ENCODE data around the gene CHAD. TPM values are rescaled to one million over a fixed set of nuclear protein-coding genes. Genes with fewer than 3 reads are reported as not detected.
A peak's percentile ranks its signal among the peaks of the same experiment; 100 is the strongest.

CHAD gene
- total and polyA plus RNA-seq, 2 of the 4 experiments (the other 2 are of a cell fraction), result 0.03 TPM; not detected in 1

DNA sequence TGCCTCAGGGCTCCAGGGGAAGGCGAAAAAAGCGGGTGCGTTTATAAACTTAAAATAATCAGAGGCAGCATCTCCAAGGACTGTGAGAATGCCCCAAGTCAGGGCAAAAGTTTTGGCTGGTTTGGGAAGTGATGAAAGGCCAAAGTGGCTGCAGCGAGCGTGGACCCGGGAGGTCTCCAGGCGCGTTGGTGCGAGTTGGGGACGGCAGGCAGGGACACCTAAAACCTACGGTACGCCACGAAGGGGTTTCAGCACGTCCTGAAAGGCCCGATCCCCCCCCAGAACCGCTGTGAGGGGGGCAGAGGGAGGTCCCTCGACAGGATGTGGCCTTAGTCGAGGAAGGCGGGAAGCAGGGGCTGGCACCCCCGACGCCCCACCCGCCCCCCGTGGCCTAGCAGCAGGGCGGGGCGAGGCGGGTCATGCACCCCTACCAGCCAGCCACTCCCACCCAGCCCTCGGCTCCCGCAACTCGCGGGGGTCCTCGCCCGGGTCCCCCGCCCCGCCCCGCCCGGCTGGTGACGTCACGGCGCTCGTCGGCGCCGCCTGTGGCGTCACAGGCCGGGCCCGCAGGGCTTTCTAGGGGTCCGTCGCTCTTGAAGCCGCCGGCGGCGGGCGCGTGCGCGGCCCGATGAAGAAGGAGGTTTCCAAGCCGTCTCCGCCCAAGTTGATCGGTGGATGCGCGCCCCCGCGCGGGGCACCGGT lies 39.3 kb upstream of the CHAD start, which contains the start of gene MYCBPAP:
Gene MYCBPAP, plus strand, starts transcription at position 569 of the 702 bp plus-strand sequence. CDS start 236 bp downstream, outside the sequence.
- Histone ChIP-seq H4K8ac (ENCODE audit: low read depth in 2 of 2, low read length in 2 of 2) (peak within 1 kb of the TSS; percentile 97 to 98), H2AK9ac (replicated peaks; ENCODE audit: low read depth, low read length, poor library complexity) (peak within 1 kb of the TSS; percentile 69), H3K23ac (ENCODE audit: low read depth, low read length) (peak within 1 kb of the TSS; percentile 56), H2BK5ac (ENCODE audit: low read depth, low read length, poor library complexity, severe bottlenecking) (no peak within 1 kb of the TSS), H3K56ac (ENCODE audit: extremely low read depth, insufficient read depth, low read length) (peak within 1 kb of the TSS; percentile 17; the same call in 1 of the 2 replicates), H3K4me2 (ENCODE audit: low read depth, low read length) (peak within 1 kb of the TSS; percentile 62), H2BK15ac (ENCODE audit: low read depth, low read length) (no peak within 1 kb of the TSS), H3K4ac (ENCODE audit: low read depth, low read length) (peak within 1 kb of the TSS; percentile 89), H3K4me1 (ENCODE audit: control insufficient read depth, insufficient read depth, low read length) (peaks cover 4% of the 10 kb centered on the region), H2AK5ac (ENCODE audit: low read depth, low read length) (peak within 1 kb of the TSS; percentile 67; the same call in 1 of the 2 replicates), H3K14ac (replicated peaks; ENCODE audit: low read depth, low read length) (peak within 1 kb of the TSS; percentile 91), H4K5ac (ENCODE audit: low read depth, low read length) (peak within 1 kb of the TSS; percentile 90), H3K9me1 (ENCODE audit: insufficient read depth, low read length) (peaks cover 16% of the 10 kb centered on the region), H4K20me1 (ENCODE audit: insufficient read depth, low read length) (no peaks in the 10 kb centered on the region), H3K18ac (ENCODE audit: low read depth, low read length) (no peak within 1 kb of the TSS; the same call in 1 of the 2 replicates), H2AFZ (replicated peaks; ENCODE audit: low read length, poor library complexity) (peak within 1 kb of the TSS; percentile 96), H3K4me3 (ENCODE audit: insufficient read depth, low read depth, low read length) (peak within 1 kb of the TSS; percentile 43), H2BK20ac (ENCODE audit: low read depth, low read length) (no peak within 1 kb of the TSS), H3K9ac (ENCODE audit: low read depth, low read length) (peak within 1 kb of the TSS; percentile 53), H3K27me3 (ENCODE audit: control insufficient read depth, insufficient read depth, low read length) (no peaks in the 10 kb centered on the region; the same call in 1 of the 2 replicates), H3K36me3 (ENCODE audit: control insufficient read depth, insufficient read depth, low read length) (no peaks in the 10 kb centered on the region), H3K79me1 (ENCODE audit: low read depth in 1 of 2, low read length in 2 of 2) (peaks cover 0 to 3% of the 10 kb centered on the region in 2 experiments; a peak in 1 of 4 replicates), H3K27ac (ENCODE audit: insufficient read depth, low read length) (peak within 1 kb of the TSS; percentile 6), H3K9me3 (ENCODE audit: control insufficient read depth, insufficient read depth, low read length) (no peaks in the 10 kb centered on the region), H4K91ac (ENCODE audit: insufficient read depth, low read depth, low read length) (peak within 1 kb of the TSS; percentile 76), H2BK120ac (ENCODE audit: low read depth, low read length) (peak within 1 kb of the TSS; percentile 33)
- ChIA-PET POLR2A (ENCODE audit: unreplicated experiment) (no interaction called here), CTCF (no interaction called here)
- WGBS, 2 experiments (ENCODE audit: extremely low coverage in 2 of 2, insufficient read length in 1 of 2), result 8% methylated on average over 31 of the region's 66 CpGs; no CpG with 5 or more reads in 1 of the 2 experiments
- TF ChIP-seq MXI1 (IDR thresholded peaks at IDR 0.05; ENCODE audit: borderline replicate concordance, low read depth, low read length), result no peak
- no peak for TF ChIP-seq CEBPB (IDR thresholded peaks at IDR 0.05; ENCODE audit: low read depth, low read length)
- TF ChIP-seq SMC3 (IDR thresholded peaks at IDR 0.05; ENCODE audit: low read depth, low read length), result no peak
- no peak for TF ChIP-seq BHLHE40 (IDR thresholded peaks at IDR 0.05; ENCODE audit: low read depth, low read length)
- no peak for TF ChIP-seq CHD1 (IDR thresholded peaks at IDR 0.05; ENCODE audit: low read depth, low read length)
- no peak for TF ChIP-seq RAD21 (IDR thresholded peaks at IDR 0.05; ENCODE audit: low read length)
- TF ChIP-seq, protein P1, sequence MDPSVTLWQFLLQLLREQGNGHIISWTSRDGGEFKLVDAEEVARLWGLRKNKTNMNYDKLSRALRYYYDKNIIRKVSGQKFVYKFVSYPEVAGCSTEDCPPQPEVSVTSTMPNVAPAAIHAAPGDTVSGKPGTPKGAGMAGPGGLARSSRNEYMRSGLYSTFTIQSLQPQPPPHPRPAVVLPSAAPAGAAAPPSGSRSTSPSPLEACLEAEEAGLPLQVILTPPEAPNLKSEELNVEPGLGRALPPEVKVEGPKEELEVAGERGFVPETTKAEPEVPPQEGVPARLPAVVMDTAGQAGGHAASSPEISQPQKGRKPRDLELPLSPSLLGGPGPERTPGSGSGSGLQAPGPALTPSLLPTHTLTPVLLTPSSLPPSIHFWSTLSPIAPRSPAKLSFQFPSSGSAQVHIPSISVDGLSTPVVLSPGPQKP (IDR thresholded peaks at IDR 0.05; ENCODE audit: borderline replicate concordance, low read depth, low read length), result no peak
- TF ChIP-seq, protein P2, sequence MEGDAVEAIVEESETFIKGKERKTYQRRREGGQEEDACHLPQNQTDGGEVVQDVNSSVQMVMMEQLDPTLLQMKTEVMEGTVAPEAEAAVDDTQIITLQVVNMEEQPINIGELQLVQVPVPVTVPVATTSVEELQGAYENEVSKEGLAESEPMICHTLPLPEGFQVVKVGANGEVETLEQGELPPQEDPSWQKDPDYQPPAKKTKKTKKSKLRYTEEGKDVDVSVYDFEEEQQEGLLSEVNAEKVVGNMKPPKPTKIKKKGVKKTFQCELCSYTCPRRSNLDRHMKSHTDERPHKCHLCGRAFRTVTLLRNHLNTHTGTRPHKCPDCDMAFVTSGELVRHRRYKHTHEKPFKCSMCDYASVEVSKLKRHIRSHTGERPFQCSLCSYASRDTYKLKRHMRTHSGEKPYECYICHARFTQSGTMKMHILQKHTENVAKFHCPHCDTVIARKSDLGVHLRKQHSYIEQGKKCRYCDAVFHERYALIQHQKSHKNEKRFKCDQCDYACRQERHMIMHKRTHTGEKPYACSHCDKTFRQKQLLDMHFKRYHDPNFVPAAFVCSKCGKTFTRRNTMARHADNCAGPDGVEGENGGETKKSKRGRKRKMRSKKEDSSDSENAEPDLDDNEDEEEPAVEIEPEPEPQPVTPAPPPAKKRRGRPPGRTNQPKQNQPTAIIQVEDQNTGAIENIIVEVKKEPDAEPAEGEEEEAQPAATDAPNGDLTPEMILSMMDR (conservative IDR thresholded peaks at IDR 0.05; ENCODE audit: low read depth, low read length), result 0 out of 2 replicates have a peak, but pooled peaks have one; percentile 9
- no peak for TF ChIP-seq RCOR1 (IDR thresholded peaks at IDR 0.05; ENCODE audit: insufficient replicate concordance, low read length)
- peak; percentile 22; the same call in 1 of the 2 replicates for TF ChIP-seq MAZ (IDR thresholded peaks at IDR 0.05; ENCODE audit: borderline replicate concordance, low read depth, low read length)
- TF ChIP-seq FOS (IDR thresholded peaks at IDR 0.05; ENCODE audit: low read depth, low read length), result no peak
- TF ChIP-seq RFX5 (IDR thresholded peaks at IDR 0.05; ENCODE audit: low read depth, low read length), result no peak
- TF ChIP-seq, protein P3, sequence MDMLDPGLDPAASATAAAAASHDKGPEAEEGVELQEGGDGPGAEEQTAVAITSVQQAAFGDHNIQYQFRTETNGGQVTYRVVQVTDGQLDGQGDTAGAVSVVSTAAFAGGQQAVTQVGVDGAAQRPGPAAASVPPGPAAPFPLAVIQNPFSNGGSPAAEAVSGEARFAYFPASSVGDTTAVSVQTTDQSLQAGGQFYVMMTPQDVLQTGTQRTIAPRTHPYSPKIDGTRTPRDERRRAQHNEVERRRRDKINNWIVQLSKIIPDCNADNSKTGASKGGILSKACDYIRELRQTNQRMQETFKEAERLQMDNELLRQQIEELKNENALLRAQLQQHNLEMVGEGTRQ (IDR thresholded peaks at IDR 0.05; ENCODE audit: low read depth, low read length), result no peak
- TF ChIP-seq NFE2L2 (IDR thresholded peaks at IDR 0.05; ENCODE audit: low read depth, low read length), result no peak
- in situ Hi-C loops (cut with MboI; ENCODE audit: low sequenced_read_pairs) (no loop called here), dilution Hi-C loops (cut with HindIII; ENCODE audit: low sequenced_read_pairs, unreplicated experiment) (no loop called here), intact Hi-C loops (cut with micrococcal nuclease) (no loop called here)
- ATAC-seq (ENCODE audit: low read depth) (peak; percentile 85), DNase-seq (peak; percentile 68)
- BruUV-seq (replicated peaks), result no TSS peak
